NCI-H1105 (cell line): ENCODE results near the gene CYP46A1.

Source experiments
- DNase-seq: peaks from one replicate; lab custom pipeline; 2025; lab: John Stamatoyannopoulos, UW

Gene CYP46A1

DNA sequence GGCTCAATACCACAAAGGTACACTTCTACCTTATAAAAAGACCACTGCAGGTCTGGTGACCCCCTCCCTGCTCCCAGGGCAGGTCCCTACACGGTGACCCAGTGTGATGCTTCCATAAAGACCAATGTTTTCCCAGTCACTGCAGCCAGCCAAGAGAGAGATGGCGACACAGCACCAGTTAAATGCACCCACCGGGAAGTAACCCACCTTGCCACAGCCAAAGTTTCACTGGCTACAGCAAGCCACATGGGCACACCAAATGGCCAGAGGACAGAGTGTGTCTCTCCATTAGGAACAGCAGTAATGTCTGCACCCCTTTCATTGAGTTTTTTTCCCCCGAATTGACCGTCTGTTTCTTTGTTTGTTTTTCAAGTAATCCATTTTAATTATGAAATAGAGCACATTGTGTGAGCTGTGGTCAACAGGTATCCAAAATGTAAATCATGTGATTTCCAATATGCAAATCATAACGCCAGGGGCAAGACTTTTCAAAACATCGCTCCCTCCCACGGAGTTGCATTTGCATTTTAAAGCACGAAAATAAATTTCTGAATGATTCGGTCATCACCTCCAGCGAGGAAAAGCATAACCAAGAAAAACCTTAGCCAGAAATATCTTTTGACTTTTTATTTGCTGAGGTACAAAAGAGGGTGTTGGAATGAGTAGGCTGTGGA lies 60.2 kb downstream of the CYP46A1 start:
- no peak for DNase-seq

DNA sequence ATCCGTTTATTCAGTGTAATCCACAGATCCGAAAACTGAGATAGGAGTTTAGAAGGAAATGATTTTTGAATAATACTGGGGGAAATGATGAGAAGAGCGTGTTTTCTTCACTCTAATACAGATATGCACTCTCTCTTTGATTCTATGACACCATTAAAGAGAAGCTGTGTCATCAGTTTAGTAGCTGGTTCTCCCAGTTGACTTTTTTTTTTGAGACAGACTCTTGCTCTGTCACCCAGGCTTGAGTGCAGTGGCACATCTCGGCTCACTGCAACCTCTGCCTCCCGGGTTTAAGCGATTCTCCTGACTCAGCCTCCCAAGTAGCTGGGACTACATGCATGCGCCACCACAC lies 60.8 kb downstream of the CYP46A1 start:
- no peak for DNase-seq

DNA sequence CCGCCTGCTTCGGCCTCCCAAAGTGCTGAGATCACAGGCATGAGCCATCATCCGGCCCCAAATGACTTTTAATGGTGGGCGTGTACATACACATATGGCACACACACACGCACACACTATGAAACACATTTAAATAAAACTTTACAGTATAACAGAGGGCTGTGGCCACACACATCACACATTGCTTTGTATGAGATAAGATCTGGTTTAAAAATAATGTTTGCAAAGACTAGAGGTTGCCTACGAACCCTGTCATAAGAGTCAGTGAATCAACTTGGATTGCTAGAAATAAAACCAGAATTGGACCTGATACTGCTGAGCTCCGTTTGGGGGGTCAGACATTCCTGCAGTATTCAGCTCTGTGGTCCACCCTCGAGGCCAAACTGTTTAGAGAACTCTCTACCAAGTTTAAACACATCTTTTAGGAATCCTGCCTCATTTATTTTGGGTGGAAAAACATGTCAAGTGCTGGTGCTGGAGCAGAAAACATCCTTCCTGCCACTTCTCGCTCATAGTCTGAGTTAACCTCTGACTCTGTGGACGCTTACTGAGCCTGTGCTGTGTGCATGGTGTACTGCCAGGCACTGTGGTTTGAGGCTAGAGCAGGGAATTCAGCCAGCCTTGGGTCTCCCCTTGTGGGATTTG lies 61.3 kb downstream of the CYP46A1 start:
- DNase-seq, result no peak

DNA sequence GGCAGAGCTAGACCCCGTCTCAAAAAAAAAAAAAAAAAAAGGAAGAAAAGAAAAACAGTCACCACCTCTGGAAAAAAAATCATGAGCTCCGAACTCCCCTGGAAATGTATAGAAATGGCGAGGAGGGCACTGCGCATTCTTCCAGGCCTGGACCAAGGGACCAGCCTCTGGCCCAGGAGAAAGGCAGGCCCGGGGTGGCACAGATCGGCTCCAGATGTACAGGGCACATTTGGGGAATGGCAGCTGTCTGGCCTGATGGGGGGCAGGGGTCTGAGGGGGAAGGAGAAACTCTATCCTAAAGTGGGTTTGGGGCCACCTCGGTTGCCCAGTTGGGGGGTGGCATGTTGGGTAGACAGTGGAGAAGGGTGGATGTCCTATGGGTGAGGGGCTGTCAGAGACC lies 63.1 kb downstream of the CYP46A1 start:
- DNase-seq, result no peak

DNA sequence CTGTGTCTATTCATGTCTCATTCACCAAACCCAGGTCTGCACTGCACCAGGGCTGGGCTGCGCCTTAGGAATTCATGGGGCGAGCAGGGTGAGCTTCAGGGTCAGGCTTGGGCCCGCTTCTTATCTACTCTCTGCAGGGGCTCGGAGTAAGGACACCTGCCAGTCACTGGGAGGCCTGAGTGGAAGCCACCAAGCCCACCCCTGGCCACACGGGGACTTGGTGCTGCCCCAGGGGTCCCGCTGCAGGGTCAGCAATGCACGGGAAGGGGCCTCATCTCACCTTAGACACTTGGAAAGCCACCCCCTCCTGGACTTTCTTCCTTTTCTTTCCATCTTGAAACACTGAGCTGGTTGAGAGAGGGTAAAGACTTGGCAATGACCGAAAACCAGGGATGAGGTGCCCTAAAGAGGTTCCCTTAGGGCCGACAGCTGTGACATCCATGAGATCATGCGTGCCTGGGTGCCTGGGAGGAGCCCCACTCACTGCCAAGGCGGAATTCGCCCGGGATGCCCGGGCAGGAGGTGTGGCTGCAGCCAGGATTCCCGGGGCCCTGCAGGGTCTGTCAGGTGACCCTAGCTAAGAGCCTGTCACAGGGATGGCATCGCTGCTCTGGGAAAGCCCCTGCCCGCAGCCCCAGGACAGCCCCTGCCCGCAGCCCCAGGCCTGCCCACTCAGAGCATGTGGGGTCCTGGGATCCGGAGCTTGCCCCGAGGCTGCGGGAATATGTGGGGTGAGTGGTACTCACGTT lies 63.7 kb downstream of the CYP46A1 start:
- no peak for DNase-seq

DNA sequence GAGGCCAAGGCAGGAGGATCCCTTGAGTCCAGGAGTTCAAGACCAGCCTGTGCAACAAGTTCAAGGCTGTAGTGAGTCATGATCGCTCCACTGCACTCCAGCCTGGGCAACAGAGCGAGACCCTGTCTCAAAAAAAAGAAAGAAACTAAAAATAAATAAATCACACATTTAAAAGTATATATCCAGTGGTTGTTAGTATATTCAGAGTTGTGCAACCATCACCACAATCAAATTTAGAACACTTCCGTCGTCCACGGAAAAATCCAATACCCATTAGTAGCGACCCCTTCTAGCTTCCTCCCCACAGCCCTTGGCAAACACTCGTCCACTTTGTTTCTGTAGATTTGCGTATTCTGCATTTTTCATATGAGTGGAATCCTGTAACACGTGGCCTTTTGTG lies 64.4 kb downstream of the CYP46A1 start:
- no peak for DNase-seq

DNA sequence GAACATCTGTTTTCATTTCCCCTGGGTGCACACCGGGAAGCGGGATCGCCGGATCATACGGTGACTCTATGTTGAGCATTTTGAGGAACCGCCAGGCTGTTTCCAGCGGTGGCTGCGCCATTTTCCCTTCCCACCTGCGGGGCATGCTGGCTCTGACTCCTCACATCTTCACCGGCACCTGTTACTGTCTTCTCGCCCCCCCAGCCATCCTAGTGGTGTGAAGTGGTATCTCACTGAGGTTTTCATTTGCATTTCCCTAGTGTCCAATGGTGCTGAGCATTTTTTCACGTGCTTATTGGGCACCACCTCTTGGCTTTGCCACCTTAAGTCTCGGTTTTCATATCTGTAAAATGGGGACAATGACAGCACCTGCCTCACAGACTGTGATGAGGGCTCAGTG lies 65.0 kb downstream of the CYP46A1 start:
- DNase-seq, result no peak

DNA sequence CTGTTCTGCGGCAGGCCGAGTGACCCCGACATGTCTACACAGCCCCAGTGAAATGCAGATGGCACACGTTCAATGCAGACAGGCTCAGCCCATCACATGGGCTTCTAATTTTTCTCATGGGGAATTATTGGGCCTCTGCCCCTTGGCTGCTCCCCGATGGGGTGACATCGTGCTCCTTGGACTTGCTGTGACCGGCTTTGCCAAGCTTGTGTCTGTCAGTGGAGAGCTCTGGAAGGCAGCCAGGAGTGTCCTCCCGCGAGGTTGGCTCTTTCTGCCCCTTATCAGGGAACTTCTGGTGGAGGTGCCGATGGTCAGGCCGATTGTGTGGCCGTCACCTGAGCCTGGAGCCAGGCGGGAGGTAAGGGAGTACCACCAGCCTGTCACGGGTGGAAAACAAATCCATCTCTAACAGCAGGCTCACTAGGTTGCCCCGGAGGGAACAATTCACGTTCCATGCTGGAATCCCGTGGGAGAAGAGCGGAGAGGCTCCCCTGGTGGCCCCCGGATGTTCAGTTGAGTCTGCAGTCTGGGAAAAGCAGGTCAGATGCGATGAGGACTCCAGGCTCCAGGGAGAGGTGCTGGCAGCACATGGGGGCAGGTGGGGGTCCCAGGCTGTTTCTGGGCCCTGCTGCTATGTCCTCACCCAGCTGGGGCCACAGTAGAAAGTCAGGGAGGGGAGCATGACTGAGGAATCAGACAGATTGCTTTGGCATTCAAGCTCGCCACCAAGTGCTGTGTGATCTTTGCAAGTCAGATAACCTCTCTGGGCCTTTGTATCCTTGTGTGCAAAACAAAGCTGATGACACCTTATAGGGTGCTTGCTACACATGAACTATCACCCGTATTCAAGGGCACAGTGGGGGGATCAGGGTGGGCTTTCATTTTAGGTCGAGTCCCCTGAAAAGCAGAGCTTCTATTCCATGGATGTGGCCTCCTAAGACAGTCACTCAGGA lies 65.9 kb downstream of the CYP46A1 start:
- DNase-seq, result no peak

DNA sequence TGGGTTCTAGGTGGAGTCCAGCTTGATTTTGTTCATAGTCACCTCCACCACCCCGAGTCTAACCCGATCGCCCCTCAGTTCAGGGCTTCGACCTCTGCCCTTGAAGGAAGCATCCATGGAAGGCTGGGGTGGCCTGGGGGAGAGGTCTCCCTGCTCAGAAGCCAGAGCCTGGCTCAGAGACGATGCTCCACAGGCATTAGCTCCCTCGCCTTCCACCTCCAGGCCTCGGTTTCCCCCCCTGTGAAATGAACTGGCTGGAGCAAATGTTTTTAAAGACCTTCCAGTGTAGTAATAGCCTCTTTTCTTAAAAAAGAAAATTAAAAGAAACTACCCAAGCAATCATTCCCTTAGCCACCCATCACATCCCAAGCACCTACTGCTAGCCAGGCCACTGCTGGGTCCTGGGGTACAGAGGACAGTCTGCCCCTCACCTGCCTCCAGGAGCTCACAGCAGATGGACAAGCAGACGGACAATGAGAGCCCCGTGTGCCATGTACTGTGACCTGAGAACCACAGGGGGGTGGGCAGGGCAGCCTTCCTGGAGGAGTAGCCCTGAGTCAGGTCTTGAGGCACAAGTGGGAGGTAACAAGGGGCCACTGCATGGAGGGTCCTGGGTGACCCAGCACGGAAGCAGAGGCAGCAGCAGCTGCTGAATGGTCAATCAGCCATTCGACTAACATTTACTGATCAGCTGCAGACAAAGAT lies 66.8 kb downstream of the CYP46A1 start:
- no peak for DNase-seq

DNA sequence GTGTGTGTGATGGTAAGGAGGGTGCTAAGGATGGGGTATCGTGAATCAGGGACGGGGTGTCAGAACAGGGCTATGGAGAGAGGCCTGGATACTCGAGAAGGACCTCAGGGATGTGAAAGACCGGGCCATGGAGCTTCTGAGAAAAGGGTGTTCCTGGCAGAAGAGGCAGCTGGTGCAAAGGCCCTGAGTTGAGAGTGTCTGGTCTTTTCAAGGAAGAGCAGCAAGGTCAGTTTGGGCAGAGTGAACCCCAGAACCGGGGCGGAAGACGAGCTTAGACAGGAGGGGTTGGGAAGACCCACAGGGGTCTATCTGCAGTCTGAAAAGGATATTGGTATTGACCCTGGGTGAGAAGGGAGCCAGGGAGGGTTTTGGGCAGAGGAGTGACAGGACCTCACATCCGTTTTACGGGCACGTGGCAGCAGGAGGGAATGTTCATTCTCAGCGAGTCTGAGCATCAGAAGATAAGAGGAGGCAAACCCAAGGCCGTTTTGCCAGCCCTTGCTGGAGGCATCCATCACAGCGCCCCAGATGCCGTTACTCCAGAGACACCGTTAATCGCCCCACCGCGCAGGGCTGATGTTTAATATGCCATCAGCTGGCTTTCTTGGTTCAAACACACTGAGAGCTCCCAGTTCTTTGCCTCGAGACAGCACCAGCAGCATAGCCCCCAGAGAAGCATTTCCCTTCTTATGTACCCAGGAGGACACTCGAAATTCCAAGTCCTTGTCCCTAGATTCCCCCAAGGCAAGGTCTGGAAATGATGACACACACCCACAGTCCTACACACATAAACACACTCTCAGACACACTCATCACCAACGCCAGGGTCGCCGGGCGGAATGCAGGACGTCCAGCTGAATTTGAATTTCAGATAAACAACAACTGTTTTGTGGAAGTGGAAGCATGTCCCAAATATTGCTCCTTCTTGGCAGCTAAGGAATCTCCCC lies 67.7 kb downstream of the CYP46A1 start:
- DNase-seq, result no peak

DNA sequence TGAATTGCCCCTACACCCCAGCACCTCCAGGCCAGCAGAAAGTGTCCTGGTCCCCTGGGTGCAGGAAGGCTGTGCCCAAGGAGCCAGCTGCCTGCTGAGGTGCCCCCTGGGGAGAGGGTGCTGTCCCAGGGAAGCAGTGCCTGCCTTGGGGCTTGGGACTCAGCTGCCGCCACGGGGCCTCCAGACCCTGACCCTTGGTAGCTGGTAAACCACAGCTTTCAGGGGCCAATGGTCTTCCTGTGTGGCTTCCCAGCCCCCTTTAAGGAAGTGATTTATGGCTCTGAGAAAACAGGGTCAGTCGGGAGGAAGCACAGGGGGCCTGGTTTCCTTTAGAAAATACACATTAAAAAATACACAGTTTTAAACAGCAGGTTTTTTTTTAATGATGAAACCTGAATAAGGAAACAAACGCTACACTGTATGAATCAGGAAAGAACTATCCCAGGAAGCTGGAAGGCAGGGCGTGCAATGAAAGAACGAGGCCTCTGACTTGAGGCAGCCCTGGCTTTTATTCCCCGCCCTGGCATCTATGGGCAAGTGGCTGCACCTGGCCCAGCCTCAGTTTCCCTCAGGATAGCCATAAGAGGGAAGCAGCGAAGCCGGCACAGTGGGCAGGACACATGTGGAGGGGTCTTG lies 68.5 kb downstream of the CYP46A1 start:
- DNase-seq, result no peak

DNA sequence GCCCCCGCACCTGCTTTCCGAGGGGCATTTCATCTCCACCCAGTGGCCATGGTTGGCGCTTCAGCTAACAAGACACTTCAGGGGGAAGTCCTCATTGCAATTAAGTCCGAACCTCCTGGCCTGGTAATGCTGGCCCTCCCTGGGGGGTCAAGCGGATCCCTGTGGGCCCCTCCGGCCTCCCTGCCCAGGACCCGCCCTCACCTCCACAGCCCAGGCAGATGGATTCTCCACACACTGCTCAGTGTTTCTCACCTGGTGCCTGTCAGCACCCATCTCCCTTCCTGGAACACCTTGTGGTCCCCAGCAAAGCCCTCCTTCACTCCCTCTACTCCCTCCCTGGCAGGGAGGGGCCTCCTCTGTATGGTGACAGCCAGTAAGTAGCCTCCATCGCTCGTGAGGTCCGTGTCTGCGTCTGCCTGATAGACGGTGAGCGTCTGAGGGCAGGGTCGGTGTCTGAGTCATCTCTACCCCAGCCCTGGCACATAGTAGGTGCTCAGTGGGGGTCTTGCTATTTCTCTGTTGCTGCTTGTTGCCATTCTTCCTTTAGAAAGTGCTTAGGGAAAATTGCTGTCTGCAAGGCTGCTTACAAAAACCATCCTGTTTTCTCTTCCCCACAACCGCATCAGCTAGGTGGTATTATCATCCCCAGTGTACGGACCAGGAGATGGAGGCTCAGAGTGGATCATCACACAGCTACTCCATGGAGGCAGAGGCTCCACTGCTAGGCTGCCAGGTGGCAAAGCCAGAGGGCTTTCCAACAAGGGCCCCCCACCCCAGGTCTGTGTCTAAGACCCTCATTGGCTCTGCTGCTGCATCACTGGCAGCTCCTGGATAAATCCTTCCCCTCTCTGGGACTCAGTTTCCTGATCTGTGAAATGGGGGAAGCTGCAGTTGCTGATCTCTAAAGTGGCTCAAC lies 69.4 kb downstream of the CYP46A1 start:
- no peak for DNase-seq

DNA sequence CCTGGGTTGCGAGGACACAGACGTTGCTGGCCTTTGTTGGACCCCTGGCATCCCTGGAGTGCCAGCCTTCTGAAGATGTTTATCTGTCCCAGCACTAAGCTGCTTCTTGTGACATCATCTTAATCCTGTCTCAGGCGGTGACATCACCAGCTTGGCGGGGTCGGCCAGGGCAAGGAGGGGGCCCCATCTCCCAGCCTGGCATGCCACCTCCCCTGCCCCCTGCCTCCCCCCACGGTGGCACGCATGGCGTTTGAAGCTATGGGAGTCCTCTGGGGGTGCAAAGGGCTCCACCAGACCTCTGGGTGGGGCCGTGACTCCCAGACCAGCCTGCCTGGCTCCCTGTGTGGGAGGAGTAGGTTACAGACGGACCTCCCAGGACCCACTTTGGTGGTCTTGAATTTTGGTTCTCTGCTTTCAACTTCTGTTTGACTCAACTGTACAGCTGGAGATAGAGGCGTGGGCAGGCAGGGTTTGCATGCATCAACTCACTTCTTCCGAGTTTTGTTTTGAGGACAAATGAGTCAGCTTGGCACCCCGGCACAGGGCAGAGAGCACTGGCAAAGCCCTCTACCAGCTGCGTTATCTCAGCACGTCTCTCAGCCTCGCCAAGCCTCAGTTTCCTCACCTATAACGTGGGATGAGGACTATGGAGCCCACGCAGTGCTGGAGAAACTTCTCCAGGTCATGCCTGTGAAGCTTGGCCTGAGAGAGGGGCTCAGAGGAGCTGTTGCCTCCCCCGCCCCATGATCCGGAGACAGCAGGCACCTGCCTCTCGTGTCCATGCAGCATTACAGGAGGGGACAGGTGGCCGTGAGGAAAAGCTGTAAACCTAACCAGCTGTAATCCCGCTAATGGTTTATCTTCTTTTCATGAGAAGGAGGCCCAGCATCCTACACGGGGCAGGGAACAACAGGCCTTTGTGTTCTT lies 70.3 kb downstream of the CYP46A1 start:
- DNase-seq, result no peak

DNA sequence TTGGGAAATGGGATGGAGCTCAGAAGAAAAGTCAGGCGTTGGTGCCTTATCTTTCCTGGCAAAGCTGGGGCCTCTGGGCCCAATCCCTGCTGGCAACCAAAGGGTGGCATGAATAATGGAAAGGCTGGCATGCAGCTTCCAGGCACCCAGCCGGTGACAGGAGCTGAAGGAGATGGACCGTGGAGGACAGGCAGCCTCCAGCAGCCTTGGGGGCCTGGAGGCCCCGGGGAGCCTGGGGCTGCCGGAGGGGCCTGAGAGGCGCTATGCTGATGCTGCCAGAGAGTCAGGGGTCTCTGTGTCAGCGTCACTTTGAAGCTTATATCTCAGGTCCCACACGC lies 70.9 kb downstream of the CYP46A1 start:
- no peak for DNase-seq

DNA sequence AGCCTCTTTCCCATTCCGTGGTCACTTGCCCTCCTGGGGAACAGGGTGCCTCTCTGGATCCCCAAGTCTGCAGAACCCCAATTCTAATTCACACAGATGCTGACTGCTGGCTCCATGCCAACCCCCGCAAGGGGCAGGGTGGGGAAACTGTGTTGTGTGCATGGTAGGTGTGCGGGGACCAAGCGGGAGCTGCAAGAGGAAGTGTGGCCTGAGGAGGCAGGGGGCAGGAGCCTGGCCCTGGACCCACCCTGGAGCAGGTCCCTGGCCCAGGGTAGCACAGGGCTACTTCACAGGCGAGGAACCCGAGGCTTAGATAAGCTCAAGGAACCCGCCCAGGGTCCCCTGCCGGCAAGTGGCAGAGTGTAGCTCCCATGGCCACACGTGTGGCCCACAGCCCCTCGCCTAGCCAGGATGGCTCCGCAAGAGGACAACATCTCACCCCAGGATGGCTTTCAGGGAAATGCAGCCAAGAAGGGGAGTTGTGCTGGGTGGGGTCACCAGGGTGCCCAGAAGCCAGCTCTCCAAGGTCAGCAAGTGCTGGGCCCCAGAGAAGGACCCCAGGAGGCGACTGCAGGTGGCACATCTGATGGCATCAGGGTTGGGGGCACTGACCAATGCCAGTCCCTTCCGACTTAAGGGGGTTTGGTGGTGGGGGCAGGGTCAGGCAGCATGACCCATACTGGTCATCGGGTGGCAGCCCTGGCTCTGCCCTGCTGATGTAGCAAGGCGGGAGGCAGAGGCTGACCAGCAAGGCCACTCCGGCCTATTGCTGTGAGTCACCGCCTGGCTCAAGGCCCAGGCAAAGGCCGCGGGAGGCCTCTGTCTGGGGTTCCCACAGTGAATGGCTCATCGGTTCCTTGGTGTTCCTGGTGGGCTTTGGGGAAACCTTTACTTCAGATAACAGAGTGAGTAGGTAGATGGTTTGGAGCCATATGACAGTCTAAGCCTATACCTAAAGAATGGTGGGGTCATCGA lies 71.8 kb downstream of the CYP46A1 start:
- DNase-seq, result no peak

DNA sequence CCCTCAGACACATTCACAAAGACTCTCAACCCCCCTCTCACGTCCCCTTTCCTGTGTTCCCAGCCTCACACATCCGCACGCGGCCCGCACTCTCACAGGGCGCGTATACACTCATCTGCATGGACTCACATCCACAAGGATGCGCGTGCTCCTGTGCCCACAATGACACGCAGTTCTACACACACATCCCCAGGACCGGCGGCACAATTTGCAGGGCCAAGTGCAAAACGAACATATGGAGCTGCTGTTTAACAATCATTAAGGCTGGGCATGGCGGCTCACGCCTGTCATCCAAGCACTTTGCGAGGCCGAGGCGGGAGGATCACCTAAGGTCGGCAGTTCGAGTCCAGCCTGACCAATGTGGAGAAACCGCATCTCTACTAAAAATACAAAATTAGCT lies 72.7 kb downstream of the CYP46A1 start:
- DNase-seq, result no peak
